Activated naive CD8-positive, alpha-beta T cell treated with anti-CD3 and anti-CD28 coated beads, Interleukin-2, amount 50 U/mL, for 24 hours (primary cell): ENCODE results near the gene FILIP1.
A peak's percentile ranks its signal among the peaks of the same experiment; 100 is the strongest.

Experiments
- ATAC-seq: fragments of 150-1000 bp; cut with Tn5 transposase; one replicate; pipeline ENCODE4 v1.10.0; 2021
- DNase-seq: peaks from one replicate; pipeline ENCODE4 v3.0.0; 2021
- H3K27ac Mint-ChIP-seq: one replicate; pipeline ENCODE4 v1.8.0; 2021; ENCODE audit warnings: mild to moderate bottlenecking, mixed read lengths
- H3K27me3 Mint-ChIP-seq: one replicate; pipeline ENCODE4 v1.8.0; 2021; ENCODE audit warnings: mixed read lengths
- H3K36me3 Mint-ChIP-seq: one replicate; pipeline ENCODE4 v1.8.0; 2021; ENCODE audit warnings: low read depth, mixed read lengths
- H3K4me1 Mint-ChIP-seq: one replicate; pipeline ENCODE4 v1.8.0; 2021; ENCODE audit warnings: mixed read lengths
- H3K4me3 Mint-ChIP-seq: one replicate; pipeline ENCODE4 v1.8.0; 2021; ENCODE audit warnings: mild to moderate bottlenecking, moderate library complexity, mixed read lengths
- H3K9me3 Mint-ChIP-seq: one replicate; pipeline ENCODE4 v1.8.0; 2021; ENCODE audit warnings: mixed read lengths

Gene FILIP1

DNA sequence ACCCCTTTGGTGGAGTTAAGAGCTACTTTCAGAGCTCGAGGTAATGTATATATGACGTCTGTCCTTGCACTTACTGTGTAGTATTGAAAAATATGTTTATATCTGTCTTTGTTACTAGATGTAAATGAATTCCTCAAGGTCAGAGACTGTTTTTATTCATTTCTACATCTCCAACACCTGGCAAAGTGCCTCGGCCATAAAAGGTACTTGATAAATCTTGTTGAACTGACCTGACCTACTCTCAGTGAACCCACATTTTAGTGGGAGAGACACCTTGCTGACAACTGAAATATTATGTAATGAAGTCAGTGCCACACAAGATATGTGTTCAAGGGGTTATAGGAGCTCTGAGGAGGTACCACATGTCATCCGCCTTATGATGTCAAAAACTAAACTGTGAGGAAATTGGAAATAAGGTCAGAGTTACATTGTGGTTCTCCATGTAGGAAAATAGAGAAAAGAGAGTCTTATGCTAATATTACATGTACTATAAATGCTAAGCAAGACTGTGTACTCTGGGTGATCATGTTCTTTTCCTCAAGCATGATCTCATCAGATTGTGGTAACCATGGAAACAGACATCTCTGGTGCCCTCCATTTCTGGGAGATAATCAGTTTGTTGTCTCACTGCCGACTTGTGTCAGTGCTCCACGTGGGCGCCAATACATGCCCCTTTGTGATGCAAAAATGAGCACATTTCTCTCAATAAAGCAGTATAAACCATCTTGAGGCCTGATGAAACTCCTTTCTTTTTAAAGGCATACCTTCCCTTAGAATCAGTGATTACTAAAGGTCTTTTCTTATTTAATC is 203.3 kb downstream of the FILIP1 start:
- H3K4me1 Mint-ChIP-seq, result peaks cover 6% of the 10 kb centered on the region
- no peaks in the 10 kb centered on the region for H3K27me3 Mint-ChIP-seq
- peaks cover 8% of the 10 kb centered on the region for H3K36me3 Mint-ChIP-seq
- H3K4me3 Mint-ChIP-seq, result no peak overlapping the region
- no peaks in the 10 kb centered on the region for H3K9me3 Mint-ChIP-seq
- DNase-seq (no peak), ATAC-seq (no peak)
- H3K27ac Mint-ChIP-seq, result no peak overlapping the region

DNA sequence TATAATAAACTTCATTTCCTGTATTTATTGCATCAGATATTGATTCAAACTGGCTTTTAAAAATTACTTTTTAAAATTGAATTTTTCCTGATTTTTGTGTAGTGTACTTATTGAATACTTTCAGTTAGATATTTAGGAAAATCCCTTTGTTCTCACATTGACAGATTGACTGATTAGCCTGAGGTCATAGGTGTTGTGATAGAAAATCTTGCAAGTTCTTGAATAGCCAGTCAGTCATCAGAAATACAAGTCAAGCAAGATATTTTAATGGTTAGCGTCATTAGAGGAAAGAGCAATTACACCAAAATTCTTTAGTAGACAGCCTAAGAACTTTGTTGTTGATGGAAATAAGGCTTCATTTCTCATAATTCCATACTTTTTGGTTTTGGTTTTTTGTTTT is 205.6 kb downstream of the FILIP1 start:
- peaks cover 6% of the 10 kb centered on the region for H3K4me1 Mint-ChIP-seq
- H3K36me3 Mint-ChIP-seq, result peaks cover 8% of the 10 kb centered on the region
- H3K4me3 Mint-ChIP-seq, result no peak overlapping the region
- ATAC-seq (no peak), DNase-seq (no peak)
- no peaks in the 10 kb centered on the region for H3K9me3 Mint-ChIP-seq
- H3K27ac Mint-ChIP-seq, result peak overlapping the region; percentile 44
- no peaks in the 10 kb centered on the region for H3K27me3 Mint-ChIP-seq

DNA sequence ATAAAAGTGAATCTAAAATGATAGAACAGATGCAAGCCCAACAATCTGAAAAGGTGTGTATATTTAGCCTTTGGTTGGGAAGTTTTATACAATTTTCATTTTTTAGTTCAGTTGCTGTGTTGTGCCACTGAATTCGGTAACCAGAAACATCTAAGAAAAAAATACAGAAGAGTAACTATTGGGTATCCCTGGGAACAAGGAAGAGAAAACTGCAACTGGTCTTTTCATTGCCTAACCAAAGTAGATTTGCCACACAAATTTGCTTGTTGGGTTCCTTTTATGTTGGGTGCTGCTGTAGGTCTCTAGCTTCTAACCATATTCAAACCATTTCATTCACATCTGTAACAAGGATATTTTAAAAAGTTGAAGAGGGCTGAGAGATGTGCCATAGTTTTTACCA is 206.2 kb downstream of the FILIP1 start:
- ATAC-seq, result no peak
- Mint-ChIP-seq H3K4me1 (peaks cover 11% of the 10 kb centered on the region), H3K9me3 (no peaks in the 10 kb centered on the region), H3K27me3 (no peaks in the 10 kb centered on the region), H3K4me3 (no peak overlapping the region), H3K27ac (peak overlapping the region; percentile 44), H3K36me3 (peaks cover 8% of the 10 kb centered on the region)
- no peak for DNase-seq

DNA sequence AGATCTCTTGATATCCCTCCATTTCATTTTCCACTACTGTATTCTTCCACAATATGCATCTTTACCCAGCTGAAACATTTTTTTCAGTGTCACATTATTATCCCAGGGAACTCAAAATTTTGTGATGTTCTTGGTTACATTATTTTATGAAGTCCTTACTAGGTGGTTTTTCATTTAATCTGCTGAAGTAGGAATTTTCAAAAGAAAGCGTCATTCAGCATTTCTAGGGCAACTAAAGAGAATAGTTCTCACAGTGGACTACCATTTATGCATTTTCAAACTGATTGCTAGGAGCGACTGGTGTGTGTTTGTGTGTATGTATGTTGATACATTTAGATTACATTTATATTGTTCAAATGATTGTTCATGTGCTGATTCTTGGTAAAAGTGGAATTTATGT is 206.6 kb downstream of the FILIP1 start:
- Mint-ChIP-seq H3K4me3 (no peak overlapping the region), H3K27ac (no peak overlapping the region), H3K9me3 (no peaks in the 10 kb centered on the region), H3K27me3 (no peaks in the 10 kb centered on the region), H3K4me1 (peaks cover 13% of the 10 kb centered on the region), H3K36me3 (peaks cover 8% of the 10 kb centered on the region)
- no peak for DNase-seq
- ATAC-seq, result no peak

DNA sequence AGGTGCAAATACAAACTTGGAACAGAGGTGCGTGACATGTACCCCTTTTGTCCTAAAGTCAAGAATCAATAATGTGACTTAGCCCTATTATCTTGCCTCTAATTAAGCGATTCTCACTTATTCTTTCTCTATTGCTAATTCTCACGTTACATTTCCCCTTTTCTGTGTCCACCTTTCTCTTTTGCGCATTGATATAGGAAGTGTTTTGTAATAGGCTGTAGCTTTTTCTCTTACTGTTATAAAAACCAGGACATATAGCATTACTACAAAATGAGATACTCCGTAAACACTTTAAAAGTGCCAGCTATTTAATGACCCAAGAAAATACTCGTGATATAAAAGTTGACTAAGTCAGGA is 208.3 kb downstream of the FILIP1 start:
- Mint-ChIP-seq H3K36me3 (peaks cover 8% of the 10 kb centered on the region), H3K9me3 (no peaks in the 10 kb centered on the region), H3K27me3 (no peaks in the 10 kb centered on the region), H3K27ac (no peak overlapping the region), H3K4me1 (peaks cover 30% of the 10 kb centered on the region), H3K4me3 (no peak overlapping the region)
- no peak for ATAC-seq
- DNase-seq, result no peak

DNA sequence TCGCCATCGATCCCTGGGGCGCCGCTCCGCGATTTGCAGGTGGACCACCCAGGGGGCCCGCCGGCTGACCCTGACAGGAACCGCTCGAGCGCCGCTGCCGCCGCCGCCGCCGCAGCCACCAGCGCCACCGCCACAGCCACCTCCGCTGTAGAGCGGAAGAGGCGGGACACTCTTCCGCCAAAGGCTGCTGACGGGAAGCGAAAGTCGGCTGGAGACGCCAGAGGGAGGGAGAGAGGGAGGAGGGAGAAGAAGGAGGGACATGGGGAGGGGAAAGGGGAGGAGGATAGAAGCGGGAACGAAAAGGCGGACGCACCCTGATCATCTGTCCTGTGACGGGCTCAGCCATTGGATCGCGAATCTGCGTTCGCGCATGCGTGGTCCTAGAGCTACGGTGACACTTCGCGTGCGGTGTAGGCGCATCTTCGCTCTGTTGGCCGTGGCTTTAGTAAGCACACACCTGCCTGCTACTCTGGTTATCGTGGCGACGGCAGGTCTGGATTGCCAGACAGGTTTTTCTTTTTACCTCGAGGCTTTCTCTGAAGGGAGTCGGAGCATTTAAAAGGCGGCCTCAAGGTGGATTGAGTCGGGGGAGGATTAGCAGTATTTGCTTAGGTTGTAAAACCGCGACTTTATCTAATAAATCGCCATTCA is 208.8 kb downstream of the FILIP1 start, which contains the start of gene TMEM30A:
TSS of gene TMEM30A (minus strand) at position 161 of the 651 bp plus-strand sequence. CDS start at position 7, 154 bp downstream.
- peak; percentile 97 for ATAC-seq
- H3K4me3 Mint-ChIP-seq, result no peak within 1 kb of the TSS
- no peaks in the 10 kb centered on the region for H3K9me3 Mint-ChIP-seq

DNA sequence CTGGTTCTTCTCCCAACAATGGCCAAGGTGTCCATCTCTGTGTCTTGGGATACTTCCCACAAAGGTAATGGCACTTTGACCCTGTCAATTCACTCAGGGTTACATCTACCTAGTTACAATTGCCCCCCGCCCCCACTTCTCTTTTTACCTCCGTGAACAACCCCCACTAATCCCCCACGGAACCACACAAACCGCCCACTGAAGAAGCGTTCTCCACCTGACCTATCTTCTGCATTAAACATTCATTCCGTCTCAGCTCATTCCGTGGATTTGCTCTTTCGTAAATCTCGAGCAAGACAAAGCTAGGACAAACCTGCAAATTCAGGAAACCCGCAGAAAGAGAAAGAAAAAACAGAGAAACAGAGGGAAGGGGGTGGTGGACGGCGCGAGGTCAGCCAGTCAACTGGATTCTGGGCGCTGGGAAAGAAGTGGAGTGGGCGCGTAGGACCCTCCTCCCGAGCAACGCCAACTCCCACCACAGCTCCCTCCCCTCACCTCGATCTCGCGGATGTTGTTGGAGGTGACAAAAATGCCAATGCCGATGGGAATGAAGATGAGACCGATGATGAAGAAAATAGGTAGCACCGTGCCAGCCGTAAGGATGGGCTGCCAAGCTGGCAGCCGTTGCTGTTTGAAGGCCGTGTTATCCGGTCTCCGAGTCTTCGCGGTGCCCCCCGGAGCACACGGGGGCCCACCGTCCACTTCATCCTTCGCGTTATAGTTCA is 209.5 kb downstream of the FILIP1 start:
- Mint-ChIP-seq H3K27ac (no peak overlapping the region), H3K4me1 (peaks cover 37% of the 10 kb centered on the region), H3K27me3 (no peaks in the 10 kb centered on the region), H3K4me3 (no peak overlapping the region), H3K36me3 (peaks cover 4% of the 10 kb centered on the region), H3K9me3 (no peaks in the 10 kb centered on the region)
- no peak for DNase-seq
- peak; percentile 12 for ATAC-seq

More for the DNA sequence above, 208.8 kb downstream of the FILIP1 start, which contains the start of gene TMEM30A:
- peak; percentile 95 for DNase-seq
- Mint-ChIP-seq H3K36me3 (peaks cover 6% of the 10 kb centered on the region), H3K4me1 (peaks cover 33% of the 10 kb centered on the region), H3K27ac (no peak within 1 kb of the TSS), H3K27me3 (no peaks in the 10 kb centered on the region)

DNA sequence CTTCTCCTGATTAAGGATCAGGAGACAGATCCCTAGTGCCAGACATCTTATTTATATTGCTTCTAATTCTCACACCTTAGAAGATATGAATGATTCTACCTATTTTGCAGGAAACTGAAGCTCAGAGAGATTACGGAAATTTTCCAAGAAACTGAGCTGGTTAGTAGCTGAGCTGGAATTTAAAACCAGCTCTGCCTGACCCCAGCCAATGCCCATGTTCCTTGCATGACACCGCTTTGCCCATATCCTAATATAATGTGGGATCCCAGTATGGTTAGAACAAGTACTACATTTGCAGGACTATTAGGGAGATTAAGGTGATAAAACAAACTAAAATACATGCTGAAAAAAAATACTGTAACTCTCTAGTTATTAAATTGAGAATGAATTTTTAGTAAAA is 210.9 kb downstream of the FILIP1 start:
- Mint-ChIP-seq H3K27me3 (no peaks in the 10 kb centered on the region), H3K9me3 (no peaks in the 10 kb centered on the region), H3K4me3 (no peak overlapping the region), H3K36me3 (peaks cover 7% of the 10 kb centered on the region), H3K4me1 (peaks cover 46% of the 10 kb centered on the region), H3K27ac (peak overlapping the region; percentile 50)
- DNase-seq, result no peak
- ATAC-seq, result no peak

DNA sequence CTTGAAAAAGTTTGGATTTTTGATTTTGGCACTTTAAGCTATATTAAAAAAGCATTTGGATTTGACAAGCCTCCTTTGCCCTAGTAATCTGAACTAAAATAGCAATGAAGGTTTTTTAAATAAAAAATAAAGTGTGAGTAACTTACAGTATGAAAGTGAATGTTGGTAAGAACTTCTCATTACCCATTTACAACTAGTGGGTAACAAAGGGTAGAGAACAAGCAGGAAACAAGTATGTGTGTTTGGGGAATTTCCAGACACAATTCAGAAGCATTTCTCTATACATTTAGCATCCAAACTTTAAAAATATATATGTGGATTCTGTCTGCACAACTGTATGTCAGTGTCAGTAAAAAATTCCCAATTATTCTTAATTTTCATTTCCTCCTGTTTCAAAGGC is 211.9 kb downstream of the FILIP1 start:
- Mint-ChIP-seq H3K4me3 (peak overlapping the region; percentile 66), H3K9me3 (no peaks in the 10 kb centered on the region), H3K36me3 (peaks cover 10% of the 10 kb centered on the region), H3K27ac (peak overlapping the region; percentile 71), H3K4me1 (peaks cover 51% of the 10 kb centered on the region), H3K27me3 (no peaks in the 10 kb centered on the region)
- DNase-seq (no peak), ATAC-seq (no peak)

DNA sequence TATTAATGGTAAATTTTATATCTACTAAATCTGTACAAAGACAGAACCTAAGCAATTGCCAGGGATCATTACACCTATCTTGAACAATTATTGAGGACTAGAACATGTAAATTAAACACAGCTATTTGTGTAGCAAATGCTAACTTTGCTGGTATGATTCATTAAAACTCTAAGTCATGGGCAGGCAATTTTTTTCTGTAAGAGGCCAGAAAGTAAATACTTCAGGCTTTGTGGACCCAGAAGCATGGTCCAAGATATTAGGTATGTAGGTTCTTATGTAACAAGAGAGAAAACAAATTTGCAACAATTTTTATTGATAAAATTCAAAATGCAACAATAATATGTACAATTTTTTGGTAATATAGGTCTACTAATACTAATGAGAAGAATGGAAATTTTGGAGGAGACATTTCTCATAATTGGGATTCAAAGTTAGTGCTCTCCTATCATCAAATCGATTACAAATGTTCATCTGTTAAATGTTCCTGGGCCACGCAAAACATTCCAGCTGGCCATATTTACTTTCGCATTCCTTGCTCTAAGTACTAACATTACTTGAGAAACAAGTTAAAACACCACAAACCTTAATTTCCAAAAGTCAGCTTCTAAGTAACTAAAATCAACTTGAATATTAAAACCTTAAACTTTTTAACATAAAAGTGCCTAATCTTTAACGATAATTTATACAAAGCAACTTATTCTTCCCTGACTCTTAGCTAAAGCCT is 213.3 kb downstream of the FILIP1 start:
- DNase-seq (no peak), ATAC-seq (no peak)
- Mint-ChIP-seq H3K27me3 (no peaks in the 10 kb centered on the region), H3K9me3 (no peaks in the 10 kb centered on the region), H3K4me3 (no peak overlapping the region), H3K36me3 (peaks cover 15% of the 10 kb centered on the region), H3K27ac (no peak overlapping the region), H3K4me1 (peaks cover 64% of the 10 kb centered on the region)

DNA sequence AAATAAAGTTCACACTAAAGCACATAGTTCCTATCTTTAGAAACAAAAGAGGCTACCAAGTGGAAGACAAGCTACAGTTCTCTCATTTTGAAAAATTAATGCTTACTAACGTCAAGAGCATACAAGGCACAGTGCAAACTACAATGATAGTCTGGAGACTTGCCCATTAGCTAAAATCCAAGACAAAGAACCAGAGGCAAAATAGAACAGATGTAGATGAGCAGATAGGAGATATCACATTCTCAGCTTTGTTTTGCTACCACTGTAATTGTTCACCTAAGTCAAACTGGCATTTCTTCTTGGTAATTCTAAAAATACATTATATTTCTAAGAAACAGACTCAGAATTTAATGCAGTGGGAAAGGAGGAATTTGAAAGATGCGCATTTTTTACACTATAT is 214.2 kb downstream of the FILIP1 start:
- DNase-seq, result no peak
- peaks cover 69% of the 10 kb centered on the region for H3K4me1 Mint-ChIP-seq
- peaks cover 21% of the 10 kb centered on the region for H3K36me3 Mint-ChIP-seq
- no peaks in the 10 kb centered on the region for H3K9me3 Mint-ChIP-seq
- no peak overlapping the region for H3K27ac Mint-ChIP-seq
- ATAC-seq, result no peak
- no peak overlapping the region for H3K4me3 Mint-ChIP-seq
- no peaks in the 10 kb centered on the region for H3K27me3 Mint-ChIP-seq

DNA sequence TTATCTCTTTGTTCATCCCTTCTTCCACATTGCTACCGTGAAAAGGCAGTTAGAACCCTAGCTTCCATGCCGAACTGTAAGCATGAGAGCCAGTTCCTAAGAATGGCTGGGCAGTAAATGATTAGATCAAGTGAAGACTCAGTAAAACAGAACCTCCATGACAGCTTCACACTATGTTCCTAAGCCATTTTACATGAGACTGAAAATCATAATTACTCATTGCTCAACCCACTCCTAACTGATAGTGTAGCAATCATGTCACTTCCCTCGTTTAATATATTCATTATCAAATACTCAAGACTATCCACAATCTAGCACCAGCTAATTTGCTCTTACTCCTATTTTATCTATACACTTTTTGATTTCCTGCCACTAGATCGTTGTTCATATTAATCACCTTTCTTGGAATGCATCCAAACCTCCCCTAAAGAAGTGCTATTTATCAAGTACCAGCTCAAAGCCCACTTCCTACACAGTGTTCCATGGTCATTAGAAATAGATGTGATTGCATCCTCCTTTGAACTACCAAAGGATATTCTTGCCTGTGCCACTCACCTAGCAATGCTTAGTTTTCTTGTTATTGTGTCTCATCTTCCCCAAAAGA is 215.0 kb downstream of the FILIP1 start:
- DNase-seq (no peak), ATAC-seq (peak; percentile 50)
- Mint-ChIP-seq H3K4me1 (peaks cover 77% of the 10 kb centered on the region), H3K36me3 (peaks cover 28% of the 10 kb centered on the region), H3K9me3 (no peaks in the 10 kb centered on the region), H3K27ac (peak overlapping the region; percentile 70), H3K27me3 (no peaks in the 10 kb centered on the region), H3K4me3 (peak overlapping the region; percentile 43)

DNA sequence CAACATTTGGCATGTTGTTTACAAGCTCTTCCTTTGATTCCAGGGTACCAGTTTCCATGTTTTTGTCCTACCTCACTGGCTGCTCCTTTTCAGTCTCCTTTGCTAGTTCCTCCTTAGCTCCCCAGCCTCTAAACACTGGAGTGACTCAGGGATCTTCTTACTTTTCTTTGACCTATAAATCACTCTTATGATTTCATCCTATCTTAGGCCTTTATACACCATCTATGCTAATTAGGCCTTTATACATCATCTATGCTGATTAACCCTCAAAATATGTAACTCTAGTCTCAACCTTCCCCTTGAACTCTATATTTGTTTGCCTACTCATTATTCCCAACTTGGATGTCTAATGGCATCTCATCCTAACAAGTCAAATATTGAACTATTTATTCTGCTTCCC is 218.5 kb downstream of the FILIP1 start:
- no peak for DNase-seq
- Mint-ChIP-seq H3K4me3 (no peak overlapping the region), H3K27me3 (no peaks in the 10 kb centered on the region), H3K36me3 (peaks cover 46% of the 10 kb centered on the region), H3K4me1 (peaks cover 68% of the 10 kb centered on the region), H3K27ac (peak overlapping the region; percentile 34), H3K9me3 (no peaks in the 10 kb centered on the region)
- ATAC-seq, result peak; percentile 86

DNA sequence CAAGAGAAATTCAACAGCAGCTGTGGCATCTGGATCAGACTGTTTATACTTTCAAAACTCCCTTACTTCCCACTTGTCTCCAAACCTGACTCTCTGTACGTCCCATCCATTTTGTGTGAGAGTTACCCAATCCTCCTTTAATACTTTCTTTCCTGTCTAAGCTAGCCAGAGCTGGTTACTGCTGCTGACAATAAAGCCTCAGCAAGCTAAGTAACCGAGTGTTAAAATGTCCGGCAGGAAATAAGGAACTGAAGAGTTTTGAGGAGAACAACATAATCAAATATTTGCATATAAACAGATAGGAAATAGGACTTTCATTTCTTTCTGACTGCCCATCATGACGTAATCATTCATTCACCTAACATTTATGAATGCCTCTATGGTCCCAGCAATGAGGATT is 220.6 kb downstream of the FILIP1 start:
- Mint-ChIP-seq H3K9me3 (no peaks in the 10 kb centered on the region), H3K4me1 (peaks cover 62% of the 10 kb centered on the region), H3K27me3 (no peaks in the 10 kb centered on the region), H3K27ac (no peak overlapping the region), H3K36me3 (peaks cover 43% of the 10 kb centered on the region), H3K4me3 (no peak overlapping the region)
- ATAC-seq (no peak), DNase-seq (no peak)
